Dermis blood vessel endothelial cell (primary cell): ENCODE results near the gene SHOC2. TPM values are rescaled to one million over a fixed set of nuclear protein-coding genes. Genes with fewer than 3 reads are reported as not detected.
"Not testable (repeated sequence)": the region's sequence is repeated elsewhere in the genome, so short reads cannot be mapped to it uniquely, and the experiment has no call there.

Source experiments
- DNase-seq: peaks from one replicate; pipeline ENCODE4 v3.0.0; 2010
- total RNA-seq: library from RNA; depleted of rRNA; stranded (reverse); fragments of >200 nt; gene quantifications from 2 replicates; pipeline ENCODE4 v1.2.3, GENCODE V29; 2014

The SHOC2 gene
- total RNA-seq, 1 donor from 2014 or later: 62.3 TPM

DNA sequence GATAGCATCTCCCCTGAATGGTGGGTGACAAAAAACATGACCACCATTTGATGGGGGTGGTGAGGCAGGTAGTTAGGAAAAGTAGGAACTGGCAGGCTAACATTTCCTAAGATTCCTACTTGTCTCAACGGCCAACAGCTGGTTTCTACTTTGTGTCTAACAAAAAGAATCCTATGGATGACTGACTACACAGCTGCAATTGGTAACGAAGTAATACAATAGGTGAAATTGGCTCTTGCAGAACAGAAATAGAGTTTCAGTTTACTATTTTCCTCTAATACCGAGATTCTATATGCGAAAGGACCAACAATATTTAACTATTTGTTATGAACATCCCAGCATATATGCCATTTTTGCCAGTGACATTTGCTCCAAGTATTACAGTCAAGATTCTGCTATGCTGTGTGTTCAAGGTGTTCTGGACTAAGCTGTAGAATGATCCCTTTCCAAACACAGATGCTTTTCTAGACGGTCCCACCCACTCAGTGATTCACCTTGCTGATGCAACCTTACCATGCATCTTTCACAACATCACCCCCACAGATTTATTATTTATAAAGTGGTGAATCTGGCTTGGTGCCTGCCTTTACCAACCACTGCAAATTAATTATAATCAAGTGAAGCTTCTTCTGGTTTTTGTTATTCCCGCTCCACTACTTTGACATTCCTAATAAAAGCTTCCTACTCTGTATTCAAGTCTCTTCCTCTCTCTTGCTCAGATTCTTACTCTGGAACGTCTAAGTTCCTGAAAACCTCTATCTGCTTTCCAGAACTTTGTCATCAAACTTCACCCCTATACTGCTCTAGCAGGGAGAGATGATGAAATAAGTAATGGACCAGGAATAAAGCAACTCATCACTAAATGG is 17.2 kb upstream of the SHOC2 start:
- DNase-seq: no peak

DNA sequence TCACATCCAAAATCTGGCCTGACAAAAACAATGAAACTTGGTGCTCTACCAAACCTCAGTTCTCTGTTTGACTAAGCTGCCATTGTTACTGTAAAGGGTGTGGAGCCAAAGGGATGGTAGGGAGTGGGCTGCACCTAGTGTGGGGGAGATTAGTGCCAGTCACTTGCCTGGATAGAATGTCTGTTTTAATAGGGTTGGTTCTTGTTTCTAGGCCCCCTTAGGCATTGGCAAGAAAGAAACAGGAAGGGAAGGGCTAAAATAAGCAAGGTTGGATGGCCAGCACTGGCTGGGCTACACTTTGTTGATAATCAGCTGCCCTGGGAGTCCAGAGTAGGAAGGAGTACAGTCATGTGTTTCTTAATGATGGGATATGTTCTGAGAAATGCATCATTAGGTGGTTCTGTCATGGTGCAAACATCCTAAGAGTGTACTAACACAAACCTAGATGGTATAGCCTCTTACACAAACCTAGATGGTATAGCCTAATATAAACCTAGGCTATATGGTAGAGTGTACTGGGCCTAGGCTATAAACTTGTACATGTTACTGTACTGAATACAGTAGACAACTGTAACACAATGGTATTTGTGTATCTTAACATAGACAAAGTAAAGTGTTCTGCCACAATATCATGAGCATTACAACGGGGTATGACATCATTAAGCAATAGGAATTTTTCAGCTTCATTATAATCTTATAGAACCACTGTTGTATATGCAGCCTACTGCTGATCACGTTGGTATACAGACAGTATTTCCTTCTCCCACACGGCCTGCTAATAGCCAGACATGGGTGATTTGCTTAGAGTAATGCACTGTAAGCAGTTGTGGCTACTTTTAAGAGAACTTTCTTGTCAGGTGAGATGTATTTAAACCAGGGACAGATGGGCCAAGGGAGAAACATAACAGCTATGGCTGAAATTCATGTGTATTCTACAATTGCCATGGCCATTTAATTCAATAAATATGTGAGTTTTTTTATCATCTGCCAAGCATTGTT is 15.8 kb upstream of the SHOC2 start:
- DNase-seq: no peak

DNA sequence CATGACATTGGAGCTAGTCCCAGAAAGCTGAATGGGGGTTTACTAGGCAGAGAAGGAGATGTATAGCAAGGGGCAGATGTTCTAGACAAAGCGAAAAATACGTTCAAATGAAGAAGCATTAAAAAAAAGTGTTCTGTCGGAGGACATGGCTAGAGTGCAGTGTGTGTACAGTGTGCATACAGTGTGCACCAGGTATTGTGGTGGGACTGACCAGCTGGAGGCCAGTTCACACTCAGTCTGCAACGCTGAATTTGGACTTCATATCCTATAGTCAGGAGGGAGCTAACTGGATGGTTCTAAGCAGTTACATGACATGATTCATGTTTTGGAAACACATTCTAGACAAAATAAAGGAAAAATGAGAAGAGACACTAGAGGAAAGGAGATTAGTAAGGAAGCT is 9.3 kb upstream of the SHOC2 start:
- no peak for DNase-seq

DNA sequence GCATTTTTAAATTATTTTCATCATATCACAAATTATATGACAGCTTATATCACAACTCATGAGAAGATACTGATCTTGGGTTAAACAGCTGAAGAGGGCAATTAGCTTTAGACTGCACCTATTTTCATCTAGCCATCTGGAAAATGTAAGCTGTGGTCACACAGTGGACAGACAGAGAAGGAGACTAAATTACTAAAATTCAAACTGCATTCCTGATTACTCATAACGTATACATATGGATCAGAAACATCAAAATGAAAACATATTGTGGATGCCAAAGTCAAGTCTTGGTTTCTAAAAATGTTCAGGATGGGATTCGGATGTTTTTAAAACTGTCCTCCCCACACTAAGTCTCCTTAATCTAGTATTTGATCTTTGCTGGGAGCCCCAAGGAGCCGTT is 7.0 kb upstream of the SHOC2 start:
- DNase-seq: no peak

DNA sequence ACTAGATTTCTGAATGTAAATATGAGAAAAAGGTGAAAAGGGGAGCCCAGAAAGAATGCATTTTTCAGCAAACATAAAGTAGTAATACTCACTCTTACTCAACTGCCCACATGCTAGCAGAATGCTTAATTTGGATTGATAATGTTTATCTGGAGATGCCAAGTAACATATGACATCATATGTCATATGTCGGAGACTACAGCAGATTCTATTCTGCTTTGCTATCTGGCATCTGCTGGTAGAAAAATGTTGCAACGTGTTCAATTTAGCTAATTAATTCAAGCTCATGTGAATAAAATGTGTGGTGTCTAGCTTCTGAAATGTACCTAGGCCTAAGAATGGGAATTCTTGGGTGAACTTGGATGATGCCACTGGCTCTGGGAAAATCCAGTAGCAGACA is 5.0 kb upstream of the SHOC2 start:
- DNase-seq: no peak

DNA sequence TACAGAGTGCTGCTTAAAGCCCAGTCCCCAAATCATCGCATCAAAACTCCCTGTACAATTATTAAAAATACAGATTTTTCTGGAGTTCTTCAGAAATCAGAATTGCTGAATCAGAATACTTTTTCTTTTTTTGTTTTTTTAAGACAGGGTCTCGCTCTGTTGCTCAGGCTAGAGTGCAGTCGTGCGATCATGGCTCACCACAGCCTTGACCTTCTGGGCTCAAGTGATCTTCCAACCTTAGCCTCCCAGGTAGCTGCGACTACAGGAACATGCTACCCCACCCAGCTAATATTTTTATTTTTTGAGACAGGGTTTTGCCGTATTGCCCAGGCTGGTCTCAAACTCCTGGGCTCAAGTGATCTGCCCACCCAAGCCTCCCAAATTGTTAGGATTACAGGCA is 4.4 kb upstream of the SHOC2 start:
- DNase-seq: no peak

DNA sequence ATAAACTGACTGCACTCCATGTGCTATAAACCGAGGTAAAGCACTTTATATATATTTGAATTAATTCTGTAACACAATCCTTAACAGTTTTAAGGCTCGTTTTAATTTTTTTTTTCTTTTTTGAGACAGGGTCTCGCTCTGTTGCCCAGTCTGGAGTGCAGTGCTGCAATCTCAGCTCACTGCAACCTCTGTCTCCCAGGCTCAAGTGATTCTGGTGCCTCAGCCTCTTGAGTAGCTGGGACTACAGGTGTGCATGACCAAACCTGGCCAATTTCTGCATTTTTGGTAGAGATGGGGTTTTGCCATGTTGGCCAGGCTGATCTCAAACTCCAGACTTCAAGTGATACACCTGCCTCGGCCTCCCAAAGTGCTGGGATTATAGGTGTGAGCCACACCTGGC is 3.8 kb upstream of the SHOC2 start:
- not testable (repeated sequence) for DNase-seq

DNA sequence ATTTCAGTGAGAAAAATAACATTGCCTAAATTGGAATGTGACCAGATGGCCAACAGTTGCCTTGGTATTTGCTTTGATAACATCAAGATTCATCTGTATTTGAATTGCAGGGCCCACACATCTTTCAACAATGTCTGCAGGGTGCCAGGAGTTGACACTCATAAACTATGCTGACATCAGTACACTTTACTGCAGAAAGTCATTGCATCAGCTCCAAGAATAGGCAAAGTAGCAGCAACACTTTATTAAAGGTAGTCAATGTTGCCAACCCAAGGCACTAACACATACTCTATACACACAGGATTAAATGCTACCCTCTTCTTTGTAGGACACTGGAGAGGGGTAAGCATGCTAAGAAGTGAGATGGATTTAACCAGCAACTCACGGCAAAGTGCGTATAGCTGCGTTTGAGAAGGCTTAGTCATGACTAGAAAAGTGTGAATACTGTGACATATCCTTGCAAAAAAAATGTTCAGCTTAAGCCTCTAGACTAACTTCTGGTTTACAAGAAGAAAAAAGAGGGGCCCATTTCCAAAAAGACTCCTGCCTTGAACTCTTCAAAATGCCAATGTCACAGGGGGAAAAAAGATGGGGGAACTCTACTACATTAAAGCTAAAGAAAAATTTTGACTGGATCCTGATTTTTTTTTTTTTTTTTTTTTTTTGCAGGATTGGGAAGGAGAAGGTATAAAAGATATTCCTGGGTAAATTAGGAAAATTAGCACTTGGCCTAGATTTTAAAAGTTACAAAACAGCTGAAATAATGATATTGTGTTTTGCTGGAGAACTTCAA is 2.7 kb upstream of the SHOC2 start:
- DNase-seq: no peak

DNA sequence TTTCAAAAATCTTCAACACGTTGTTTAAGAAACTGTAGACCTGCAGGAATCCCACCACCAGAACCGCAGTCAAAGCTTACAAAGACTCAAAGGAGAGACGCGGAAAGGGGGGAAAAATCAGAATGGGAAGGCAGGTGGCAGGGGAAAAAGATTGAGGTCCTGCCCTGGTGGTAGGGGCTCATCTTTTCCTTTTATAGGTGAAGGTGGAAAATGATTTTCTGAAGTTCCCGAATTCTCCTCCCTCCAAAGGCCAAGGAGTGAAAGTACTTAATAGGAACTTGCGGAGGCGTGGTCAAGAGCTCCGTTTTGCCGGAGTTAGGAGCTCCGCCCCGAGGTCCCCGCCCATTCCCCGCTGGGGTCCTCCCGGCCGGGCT is 1.1 kb upstream of the SHOC2 start:
- DNase-seq: peak; percentile 96

DNA sequence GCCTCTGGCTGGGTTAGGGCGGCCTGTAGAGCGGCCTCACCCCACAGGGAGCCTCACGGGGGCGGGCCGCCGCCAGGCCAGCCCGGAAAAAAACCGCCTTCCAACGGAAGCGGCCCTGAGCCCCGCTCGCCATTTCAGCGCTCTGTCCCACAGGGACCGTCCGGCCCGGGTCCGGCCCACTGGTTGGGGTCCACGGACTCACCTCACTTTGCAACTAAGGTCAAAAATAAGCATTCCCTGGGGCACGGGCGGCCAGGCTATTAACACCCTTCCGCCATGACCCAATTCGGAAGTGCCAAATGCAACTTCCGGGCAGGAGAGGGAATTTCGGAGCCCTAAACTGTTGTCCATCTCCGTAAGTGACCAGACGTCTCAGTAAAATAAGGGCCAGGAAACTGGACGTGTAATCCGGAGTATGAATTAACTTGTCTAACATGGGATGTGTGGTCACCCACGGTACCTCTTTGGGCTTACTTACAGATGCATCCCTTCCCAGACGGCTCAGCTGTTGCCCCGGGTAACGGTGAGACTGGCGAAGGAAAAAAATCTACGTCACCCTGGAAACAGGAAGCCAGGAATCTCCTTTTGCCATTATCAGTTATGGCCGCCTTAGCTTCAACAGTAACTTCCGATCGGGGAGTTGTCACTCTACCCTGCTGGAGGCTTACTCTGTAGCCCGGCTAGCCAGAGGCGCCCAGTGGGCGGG is 608 bp upstream of the SHOC2 start, which contains the start of gene BBIP1:
Gene BBIP1, minus strand, starts transcription at position 538 of the 706 bp plus-strand sequence. CDS start 1,023 bp downstream, outside the sequence.
- DNase-seq: peak; percentile 100

DNA sequence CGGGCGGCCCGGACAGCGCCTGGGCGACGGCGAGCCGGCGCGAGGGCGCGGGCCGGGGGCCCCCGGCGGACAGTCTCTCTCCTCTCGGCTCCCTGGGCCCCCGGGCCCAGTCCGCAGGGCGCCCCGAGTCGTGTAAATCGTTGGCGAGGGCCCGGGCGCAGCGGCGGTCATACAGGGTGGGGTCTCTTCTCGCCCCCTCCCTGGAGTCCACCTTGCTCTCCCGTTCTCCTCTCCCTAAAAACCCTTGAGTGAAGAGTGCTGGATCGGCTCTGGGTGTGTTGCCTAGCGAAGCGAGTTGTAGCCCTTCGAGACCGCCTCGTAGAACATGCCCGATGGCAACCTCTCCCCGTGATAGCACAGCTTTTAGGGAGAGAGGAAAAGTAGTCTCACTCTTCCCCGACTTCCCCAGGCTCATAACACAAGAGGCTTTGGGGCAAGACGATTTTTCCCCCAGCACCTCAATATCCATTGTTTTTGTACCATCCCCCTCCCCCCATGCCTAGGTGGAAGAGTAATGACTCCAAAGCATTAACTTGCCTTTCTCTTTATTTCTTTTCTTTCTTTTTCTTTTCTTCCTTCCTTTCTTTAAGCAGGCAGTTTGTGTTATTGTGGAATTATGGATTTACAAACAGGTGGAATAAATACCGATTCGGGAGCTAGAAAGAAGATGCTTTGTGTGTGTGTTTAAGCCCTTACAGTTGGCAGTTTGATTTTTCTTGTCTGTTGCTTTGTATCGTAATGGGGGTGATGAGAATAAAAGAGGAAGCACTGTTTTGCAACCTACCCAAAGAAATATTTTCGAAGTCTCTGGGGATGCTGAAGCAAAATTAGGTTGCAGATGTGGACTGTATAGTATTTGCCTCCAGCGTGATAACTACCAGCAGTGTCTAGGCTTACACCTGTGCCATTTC is 822 bp downstream of the SHOC2 start:
- peak; percentile 47 for DNase-seq

DNA sequence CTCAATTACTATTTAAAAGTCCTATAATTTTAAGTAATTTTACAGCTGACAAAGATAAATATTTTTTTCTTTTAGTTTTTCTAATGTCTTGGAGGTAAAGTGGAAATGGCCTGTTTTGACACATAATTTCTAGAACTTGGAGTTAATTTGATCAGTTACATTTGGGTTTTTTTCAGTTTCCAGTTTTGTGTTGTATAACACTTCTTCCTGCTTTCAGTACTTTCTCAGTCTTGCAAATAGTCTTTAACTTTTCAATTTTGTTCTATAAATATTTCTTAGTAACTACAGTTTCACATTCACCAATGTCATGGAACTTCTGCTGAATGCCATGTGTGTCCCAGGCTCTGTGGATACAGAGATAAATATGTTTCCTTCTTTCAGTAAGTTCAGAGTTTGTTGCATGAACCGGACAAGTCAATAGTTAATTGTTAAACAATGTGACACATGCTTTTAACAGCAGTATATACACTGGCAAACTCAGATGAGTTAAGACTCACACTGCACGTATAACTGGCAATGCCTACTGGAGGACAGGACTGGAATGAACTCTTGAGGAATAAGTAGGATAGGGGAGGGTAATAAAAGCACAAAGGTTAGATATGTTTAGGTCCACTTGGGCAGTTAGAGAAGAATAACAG is 4.6 kb downstream of the SHOC2 start:
- DNase-seq: peak; percentile 12

DNA sequence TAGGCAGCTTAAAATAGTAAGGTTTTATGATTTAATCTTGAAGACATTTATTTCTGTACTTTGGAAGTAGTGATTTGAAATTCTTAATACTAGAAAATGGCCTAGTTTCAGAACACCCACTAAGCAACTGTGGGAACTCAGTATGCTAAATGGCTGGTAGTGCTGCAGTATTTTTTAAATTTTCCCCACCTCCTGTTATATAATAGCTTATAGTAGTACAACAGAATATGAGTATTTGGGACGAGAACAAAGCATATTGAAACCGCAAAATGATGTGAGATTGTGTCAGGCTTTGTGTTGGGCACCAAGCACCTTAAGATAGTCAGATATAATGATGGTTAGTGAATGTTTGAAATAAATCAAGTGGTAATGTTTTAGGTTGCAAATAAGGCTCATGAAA is 8.1 kb downstream of the SHOC2 start:
- no peak for DNase-seq

DNA sequence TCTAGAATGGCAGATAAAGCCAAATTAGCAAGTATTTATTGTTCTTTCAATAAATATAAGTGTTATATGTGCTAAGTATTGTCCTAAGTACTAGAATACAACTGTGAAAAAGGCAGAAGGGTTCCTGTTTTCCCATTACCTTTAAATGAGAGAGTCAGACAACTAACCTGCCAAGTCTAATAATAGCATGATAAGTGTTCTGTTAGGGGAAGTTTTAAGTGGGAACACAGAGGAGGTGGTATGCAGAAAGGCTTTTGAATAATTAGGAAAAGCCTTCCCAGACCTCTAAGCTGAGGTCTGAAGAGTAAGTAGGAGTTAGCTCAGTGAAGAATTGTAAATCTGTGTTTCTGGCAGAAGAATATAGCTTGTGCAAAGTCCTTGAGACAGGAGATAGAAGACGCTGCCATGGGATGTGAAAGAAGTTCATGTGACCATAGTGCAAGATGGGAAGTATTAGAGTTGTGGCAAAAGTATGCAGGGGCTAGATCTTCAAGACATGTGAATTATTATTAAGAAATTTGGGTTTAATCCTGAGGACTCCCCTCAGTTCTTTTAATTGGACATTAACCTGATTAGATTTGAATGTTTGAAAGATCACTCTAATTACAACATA is 12.5 kb downstream of the SHOC2 start:
- no peak for DNase-seq

DNA sequence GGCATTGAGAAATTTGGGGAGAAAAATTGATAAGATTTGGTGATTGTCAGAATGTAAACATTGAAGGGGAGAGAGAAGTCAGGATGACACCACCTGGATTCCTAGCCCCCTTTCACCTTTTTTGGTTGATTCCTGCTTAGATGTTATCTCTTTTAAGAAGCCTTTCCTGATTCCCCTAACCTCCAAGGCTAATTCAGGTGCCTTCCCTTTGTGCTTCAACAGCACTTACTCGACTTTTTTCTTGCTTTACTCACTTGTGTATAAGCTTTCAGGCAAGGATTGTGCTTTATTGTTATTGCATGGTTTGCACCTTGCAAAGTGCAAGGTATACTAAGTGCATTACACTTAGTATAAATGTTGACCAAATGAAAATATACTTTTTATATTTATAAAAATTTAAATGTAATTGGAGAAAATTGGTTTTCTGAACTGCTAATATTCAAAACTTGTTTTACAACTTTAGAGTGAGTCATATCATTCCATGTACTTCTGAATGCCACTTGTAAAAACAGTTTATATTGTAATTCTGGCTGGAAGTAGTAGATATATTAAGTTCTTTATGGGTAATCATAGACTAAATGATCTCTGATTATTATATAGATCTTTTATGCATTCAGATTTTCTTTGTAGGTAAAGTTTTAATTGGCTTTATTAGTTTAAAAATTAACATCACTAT is 13.2 kb downstream of the SHOC2 start:
- no peak for DNase-seq

DNA sequence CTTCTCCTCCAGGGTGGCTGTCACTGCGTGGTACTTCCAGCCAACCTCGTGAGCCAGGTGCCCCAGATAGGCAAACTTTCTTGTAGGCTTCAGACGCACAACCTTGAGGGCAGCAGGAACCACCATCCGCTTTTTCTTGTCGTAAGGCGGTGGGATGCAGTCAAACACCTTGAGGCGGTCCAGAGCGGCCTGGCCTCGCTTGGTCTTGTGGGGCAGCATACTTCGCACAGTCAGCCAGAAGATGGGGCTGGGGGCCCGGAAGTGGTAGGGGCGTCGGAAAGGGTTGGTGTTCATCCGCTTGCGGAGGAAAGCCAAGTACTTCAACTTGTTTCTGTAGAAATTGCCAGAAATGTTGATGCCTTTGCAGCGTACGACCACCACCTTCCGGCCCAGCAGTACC is 17.4 kb downstream of the SHOC2 start:
- no peak for DNase-seq

DNA sequence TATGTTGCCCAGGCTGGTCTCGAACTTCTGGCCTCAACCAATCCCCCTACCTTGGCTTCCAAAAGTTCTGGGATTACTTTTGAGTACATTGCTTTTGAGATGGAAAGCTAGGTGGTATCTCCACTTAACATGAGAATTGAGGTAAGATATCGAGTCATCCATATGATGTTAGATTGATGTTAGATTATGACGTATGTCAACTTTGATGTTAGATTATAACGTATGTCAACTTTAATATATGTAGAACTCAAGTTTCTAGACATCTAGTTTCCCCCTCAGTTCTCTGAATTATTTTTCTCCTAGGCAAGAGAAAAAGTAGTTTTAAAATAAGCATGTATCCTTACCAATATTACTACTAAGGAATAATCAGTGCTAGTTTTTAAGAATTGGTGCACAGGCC is 20.0 kb downstream of the SHOC2 start:
- DNase-seq: no peak

DNA sequence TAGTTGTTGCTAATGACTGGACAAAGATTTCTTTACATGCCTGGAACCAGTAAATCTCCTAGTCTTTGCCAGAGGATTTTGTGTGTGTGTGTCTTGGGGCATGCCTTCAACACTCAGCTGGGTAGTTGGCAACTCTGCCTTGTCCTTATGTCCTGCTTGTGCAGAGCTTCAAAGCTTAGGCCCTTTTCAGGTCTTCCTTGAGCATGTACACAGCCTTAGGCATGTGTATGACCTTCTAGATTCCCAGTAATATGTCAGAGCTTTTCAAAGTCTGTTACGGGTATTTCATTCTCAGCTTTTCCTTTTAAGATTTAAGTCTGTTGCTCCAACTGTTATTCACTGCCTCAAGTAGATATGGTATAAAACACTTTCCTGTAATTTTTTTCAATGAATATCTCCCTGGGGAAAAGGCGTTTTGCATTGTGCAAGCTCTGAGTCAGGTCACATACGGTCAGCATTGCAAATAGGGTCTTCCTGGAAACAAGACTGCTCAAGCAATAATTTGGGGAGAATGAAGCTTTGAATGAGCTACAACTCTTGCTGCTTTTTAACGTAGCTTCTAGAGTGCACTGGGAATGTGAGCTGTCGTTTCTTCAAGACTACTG is 25.5 kb downstream of the SHOC2 start:
- peak; percentile 71 for DNase-seq

DNA sequence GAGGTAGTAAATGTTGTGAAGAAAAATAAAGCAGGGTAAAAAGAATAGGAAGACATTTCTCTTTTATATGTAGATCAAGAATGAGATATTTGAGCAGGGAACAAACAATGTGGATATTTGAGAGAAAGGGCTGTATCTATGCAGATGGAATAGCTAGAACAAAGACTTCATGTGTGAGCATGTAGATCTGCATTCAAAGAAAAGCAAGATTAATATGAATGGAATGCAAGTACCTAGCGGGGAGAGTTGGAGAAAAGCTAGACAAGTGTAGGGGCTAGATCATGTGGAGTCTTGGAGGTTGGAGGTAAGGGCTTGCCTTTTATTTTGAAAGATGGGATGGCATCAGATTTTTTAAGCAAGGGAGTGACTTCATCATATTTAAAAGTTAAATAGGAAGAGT is 27.1 kb downstream of the SHOC2 start:
- no peak for DNase-seq
